Stimulated activated CD4-positive, alpha-beta T cell treated with anti-CD3 and anti-CD28 coated beads, Interleukin-12 subunit alpha, Interleukin-12 subunit beta, amount 100 ng/mL, for 4 hours (primary cell): ENCODE measurements around the gene CENPU.
"Not testable (repeated sequence)": the region's sequence is repeated elsewhere in the genome, so short reads cannot be mapped to it uniquely, and the experiment has no call there.

ENCODE experiments used
- DNase-seq: peaks from one replicate; pipeline ENCODE4 v3.0.0-alpha.2; 2020

CENPU gene, protein sequence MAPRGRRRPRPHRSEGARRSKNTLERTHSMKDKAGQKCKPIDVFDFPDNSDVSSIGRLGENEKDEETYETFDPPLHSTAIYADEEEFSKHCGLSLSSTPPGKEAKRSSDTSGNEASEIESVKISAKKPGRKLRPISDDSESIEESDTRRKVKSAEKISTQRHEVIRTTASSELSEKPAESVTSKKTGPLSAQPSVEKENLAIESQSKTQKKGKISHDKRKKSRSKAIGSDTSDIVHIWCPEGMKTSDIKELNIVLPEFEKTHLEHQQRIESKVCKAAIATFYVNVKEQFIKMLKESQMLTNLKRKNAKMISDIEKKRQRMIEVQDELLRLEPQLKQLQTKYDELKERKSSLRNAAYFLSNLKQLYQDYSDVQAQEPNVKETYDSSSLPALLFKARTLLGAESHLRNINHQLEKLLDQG

DNA sequence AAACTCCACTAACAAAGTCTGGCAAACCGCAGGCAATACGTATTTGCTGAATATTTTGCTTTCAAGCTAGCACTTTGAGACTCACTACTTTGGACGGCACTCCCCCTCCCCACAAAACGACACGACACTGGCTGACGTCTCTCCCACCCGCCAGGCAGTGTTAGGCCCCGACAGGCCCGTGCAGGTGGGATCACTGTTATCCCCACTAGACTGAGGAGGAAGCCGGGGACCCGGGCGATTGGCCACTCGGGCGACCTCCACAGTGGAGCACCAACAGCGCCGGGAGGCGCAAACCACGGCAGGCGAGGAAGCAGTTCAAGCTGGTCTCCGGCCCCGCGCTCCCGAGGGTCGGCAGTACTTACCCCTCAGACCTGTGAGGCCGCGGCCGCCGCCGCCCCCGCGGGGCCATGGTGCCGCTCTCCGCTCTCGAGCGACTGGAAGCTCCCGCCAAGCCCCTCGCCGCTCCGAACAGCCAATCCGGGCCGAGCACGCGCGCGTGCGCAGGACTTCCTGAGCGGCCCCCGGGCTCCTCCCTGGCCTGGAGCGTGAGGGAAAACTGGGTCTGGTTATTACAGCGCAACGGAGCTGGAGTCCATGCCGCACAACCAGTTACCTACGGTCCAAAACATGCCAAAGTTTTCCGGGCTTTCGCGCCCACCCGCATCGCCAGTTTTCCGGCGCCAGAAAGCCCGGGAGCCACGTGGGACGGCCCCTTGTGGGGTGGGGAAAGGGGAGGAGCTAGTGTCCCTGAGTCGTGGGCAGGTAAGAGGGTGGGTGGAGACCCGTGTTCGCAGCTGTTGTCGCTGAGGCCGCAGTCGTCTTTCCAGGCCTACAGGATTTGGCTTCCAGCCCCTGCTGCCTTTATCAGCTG is at the start of gene CENPU:
Gene CENPU, minus strand, starts transcription at position 443 of the 871 bp plus-strand sequence. Its CDS starts 34 bp downstream, at position 409.
- peak; percentile 93 for DNase-seq

DNA sequence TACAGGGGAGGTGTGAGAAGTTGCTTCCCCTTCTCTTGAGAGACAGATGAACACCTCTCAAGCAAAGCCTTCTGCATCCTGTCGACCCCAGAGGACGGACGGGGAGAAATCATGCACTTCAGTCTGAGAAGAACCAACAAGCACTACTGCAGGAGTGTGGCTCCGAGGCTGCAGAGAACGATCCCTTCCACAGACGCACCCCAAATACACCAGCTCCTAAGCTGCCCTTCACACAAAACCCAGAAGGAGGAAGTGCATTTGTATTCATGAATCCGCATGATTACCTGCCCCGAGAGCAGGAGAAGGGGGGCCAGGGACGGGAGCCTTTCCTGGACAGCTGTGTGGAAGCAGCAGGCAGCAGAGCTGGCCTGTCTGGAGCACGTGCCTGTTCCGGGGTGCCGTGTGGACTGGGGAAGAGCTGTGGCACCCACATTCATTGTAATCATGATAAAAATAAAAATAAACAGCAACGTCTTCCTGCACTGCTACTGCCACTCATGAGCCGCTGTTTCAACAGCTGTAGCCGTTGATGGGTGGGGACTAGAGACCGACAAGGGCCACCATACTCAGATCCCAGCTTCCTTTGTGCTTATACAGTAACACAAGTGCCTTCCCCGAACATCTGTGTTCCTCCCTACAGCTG is 49.0 kb upstream of the CENPU start:
- no peak for DNase-seq

DNA sequence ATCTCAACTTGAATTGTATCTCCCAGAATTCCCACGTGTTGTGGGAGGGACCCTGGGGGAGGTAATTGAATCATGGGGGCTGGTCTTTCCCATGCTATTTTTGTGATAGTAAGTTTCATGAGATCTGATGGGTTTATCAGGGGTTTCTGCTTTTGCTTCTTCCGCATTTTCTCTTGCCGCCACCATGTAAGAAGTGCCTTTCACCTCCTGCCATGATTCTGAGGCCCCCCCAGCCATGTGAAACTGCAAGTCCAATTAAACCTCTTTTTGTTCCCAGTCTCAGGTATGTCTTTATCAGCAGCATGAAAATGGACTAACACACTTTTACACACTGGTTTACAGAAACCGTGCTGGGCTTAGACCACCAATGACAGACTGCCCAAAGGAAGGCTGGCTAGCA is 45.3 kb upstream of the CENPU start:
- DNase-seq = not testable (repeated sequence)

DNA sequence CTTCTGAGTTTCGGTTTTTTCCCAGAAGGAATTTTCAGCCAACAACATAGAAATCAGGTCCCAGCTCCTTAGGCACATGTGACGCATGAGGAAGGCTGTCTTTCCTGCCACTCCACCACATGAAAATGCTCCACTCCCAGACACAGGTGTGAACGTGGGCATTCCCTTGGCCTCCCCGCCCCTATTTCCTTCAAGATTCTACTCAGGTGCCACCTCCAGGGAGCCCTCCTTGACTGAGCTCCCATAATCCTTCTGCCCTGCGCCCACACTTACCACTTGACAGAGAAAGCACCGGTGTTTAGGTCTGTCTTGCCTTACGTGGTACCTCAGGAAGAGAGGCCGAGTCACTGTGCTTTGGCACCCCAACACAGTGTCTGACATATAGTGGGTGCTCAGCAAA is 44.4 kb upstream of the CENPU start:
- no peak for DNase-seq

DNA sequence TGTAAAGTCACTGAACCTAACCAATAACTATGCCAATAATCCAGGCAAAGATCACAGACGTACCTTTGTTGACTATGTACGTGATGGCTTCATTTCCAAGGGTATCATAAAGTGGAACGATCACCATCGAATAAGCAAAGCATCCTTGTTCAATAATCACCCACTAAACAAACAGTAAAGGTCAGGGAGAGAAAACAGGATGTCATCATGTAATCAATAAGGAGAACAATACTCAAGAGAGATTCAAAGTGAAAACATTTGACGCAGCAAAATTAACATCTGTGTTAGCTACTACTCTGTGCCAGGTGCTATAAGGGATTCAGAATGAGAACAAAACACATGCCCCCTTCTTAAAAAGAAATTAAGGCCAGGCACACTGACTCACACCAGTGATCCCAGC is 42.9 kb upstream of the CENPU start:
- no peak for DNase-seq

DNA sequence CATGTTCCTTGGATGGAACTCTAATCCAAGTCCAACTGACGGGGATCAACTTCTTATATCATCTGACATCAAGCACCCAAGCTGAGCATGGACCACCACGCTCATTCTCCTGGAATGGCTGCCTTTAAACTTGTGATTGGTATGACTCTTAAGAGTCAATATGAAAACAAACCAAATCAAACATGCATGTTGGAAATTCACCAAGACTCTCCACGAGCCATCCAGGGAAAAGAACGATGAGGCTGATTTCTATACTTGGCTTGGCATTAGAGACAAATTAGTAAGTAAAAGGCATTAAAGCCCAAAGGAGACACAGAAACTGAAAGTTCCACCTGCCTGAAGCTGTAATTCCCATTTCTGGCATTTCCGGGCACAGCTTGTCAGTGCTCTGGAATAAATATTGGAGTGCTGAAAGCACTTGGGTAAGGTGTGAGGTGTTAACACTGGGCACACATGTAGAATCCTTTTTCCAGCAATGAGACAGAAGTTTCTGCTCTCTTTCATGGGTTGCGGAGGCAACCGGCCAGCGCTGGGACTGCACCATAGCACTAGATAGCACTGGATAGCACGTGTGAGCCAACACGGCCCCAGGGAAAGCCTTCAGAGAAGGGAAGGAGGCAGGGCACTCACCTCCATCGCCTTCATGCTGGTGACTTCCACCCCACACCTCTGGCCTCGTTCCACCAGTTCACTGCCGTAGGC is 42.1 kb upstream of the CENPU start:
- no peak for DNase-seq

DNA sequence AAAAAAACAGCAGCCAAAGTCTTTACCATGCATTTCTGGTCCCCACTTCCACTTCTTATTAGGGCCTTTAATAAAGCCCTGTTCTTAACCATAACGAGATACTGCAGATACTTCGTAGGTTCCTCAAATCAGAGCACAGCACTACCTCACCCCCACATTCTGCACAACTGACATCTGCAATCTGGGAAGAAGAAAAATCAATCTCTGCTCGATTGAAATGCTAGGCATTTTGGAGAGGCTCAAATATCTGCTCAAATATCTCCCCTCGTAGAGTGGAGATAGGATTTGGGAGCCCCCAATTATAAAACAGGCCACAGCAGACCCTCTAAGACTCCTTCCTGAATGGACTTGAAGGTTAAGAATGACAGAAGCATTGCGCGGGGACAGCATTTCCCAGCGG is 40.3 kb upstream of the CENPU start:
- no peak for DNase-seq

DNA sequence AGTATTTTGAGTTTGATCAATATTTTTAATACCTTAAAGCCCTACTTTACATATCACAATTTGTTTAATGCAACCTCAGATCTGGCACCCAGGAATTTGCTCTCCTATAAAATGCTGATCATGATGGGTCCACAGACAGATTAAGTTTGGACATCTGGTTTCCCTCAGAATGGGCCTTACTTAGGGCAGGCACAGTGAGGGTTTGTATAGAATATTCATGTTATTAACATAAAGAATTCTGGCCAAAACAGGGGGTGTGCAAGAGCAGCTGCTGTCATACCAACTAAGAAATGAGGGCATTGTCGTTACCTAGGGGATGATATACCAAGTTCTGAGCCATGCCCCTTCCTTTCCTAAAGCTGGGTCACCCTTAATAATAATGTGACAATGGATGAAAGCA is 37.5 kb upstream of the CENPU start:
- DNase-seq = no peak

DNA sequence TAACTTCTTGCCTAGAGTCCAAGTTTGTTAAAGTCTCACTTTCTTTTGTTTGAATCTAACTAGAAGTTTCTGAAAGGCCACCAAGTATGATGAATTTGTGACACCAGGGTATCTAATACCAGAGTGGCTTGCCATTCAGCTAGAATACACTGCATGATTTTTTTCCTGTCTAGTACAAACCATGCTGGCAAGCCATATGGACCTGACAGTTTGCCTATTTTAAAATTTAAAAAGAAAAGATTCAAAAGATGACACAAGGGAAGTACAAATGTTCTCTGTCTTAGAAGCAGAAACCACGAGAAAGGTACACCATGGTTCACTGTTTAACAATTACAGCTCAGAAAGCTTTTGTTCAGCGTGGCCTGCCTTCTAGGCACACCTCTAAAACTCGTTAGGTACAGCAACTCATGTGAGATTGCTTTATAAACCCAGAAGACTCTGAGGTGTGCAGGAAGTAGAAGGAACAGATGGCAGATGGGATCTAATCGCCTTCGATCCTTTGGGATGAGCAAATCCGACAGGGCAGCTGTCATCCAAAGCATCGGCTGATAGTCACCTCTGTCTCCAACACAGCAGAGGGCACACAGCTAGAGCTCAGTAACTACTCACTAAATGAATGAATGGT is 35.4 kb upstream of the CENPU start:
- no peak for DNase-seq

DNA sequence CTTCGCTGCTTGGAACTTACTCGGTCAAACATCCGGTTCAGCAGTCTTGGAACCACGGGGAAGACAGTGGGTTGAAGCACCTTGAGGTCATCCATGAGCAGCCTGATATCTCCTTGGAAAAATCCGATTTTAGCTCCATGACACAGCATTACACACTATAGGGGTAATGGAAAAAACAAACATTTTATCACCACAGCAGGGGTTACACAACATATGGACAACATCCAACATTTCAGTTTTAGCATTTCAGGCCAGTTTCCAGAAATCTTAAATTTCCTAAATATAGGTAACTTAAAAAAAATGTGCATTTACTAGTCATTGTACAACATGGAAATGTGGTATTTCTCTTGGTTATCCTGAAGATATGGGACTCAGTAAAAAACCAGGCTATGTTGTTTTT is 34.4 kb upstream of the CENPU start:
- no peak for DNase-seq

DNA sequence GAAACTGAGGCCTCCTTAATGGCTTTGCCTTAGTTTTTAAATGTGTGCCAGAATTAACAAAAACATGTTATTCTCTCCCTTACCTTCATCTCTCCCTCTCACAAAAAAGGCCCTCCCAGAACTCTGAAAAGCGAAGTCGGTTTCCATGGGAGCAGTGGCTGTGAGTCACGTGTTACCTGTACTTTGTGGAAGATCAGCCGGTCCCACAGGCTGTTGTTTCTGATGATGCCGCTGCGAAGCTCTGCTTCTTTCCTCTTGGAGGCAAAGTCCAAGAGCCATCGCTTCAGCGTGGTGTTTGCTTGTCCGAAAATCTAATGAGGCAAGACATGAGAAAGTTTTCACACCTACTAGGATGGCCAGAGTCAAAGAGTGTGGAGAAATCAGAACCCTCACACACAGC is 32.5 kb upstream of the CENPU start:
- no peak for DNase-seq

DNA sequence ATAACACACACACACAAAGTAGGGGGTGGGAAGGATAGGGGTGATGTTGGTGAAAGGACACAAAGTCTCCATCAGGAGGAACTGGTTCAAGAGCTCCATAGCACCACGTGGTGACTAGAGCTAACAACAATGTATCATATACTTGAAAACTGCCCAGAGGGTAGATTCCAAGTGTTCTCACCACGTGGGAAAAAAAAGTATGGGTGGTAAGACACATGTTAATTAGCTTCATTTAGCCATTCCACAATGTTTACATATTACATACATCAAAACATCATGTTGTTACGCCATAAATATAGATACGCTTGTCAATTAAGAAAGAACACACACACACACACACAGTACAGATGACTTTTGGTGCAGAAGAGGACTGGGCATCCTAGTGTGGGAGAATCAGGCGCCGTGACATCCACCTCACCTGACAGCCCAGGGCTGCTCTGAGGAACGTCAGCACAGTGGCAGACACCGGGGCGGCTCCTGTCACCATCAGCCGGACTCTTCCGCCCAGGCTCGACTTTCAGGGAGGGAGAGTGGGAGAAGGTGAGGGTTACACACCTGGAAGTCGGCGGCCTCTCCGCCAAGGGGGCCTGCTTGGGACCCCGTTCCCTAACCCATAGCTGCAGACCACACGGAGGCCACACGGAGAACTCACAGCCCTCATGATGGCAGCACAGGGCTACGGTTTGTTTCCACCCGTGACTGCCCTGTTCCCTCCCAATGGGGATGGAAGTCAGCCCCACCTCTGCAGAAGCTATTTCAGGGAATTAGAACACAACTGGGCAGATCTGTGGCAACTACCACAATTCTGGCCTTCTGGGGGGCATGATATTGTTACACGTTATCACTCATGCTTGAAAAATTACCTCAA is 31.8 kb upstream of the CENPU start:
- no peak for DNase-seq

DNA sequence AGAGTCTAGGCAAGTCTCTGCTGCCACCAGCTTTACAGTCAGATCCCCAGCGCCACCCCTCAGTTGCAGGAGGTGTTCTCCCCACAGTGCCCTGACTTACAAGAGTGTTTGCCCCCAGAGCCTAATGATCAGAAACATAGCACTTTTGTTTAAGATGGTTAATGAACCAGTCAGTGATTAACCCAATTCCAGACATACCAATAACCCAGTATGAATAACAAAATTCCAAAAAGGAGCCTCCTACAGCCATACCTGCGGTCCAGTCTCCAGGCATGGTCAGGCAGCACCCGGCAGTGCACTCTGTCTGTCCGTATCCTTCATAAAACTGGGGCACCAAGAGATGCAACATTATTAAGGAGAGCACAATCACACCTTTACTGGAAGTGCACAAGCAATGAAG is 30.7 kb upstream of the CENPU start:
- no peak for DNase-seq

DNA sequence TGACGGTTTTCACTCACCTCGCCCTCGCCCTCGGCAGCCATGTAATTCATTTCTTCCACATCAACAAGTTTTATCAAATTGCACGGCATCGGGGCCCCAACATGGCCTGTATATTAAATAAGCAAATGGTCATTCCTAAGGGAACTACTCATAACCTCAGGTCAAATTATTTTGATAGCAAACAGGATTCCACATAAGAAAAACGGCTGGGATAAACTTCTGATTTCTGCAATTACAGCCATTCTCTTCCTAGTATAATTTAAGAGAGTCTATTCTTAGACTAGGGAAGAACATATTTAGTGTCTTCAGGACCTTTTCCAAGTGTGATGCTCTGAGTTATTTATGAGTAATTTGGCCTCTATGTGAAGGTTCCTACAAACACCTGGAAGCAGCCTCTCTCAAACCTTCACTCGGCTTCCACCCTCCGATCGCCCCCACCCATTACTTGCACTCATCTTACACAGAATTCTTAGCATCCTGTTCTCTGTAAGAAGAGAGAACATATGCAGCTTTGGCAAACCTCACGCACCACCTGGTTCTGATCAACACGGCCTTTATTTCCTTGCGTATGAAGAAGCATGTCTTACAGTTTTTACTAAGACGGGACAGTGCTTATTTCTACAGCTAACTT is 29.4 kb upstream of the CENPU start:
- no peak for DNase-seq

DNA sequence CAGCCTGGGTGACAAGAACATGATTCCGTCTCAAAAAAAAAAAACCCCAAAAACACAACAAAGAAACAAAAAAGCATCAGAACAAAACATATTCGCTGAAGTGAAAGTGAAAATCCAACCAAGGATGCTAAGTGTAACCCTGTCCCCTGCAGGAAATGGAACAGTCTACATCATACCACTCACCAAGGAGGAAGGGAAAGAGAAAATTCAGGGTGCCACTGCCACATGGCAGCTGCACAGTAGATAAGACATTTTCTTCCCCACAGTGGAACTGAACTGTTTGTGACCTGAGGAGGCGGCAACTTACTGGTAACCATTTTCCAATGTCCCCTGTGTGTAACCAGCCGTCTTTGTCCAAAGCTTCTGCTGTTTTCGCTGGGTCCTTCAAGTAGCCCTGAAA is 28.2 kb upstream of the CENPU start:
- DNase-seq = peak; percentile 9

DNA sequence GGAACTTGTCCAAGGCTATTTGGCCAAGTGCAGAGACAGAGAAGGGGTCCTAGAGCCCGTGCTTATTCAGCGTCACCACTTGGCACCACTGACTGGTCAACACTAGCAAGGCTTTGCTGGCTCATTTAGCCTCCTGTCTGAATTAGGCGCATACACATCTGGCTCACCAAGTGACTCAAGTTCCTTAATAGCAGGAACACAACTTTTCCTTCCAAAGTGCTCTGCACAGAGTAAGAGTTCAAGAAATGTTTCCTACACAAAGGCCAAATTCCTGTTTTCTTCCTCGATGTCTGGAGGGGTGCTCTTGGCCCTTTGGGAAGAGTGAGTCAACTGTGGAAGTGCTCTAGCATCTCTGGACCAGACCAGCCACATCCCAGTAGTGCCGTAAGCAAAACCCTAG is 26.8 kb upstream of the CENPU start:
- DNase-seq = no peak

DNA sequence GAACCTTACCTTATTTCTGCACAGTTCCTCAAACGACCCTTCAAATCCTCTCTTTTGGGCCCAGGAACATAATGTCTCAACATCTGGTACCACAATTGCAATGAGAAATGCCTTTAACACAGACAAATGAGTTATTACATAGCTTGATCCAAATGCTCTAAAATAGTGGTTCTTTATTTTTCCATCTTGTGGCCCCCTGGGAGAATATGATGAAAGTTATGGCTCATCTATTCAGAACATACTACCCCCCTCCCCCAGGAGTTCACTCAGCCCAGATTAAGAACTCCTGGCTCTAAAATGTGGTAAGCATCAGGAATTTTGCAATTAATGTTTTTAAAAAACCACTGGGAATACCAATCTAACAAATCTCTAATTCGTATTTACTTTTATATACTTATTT is 23.9 kb upstream of the CENPU start:
- DNase-seq = no peak

DNA sequence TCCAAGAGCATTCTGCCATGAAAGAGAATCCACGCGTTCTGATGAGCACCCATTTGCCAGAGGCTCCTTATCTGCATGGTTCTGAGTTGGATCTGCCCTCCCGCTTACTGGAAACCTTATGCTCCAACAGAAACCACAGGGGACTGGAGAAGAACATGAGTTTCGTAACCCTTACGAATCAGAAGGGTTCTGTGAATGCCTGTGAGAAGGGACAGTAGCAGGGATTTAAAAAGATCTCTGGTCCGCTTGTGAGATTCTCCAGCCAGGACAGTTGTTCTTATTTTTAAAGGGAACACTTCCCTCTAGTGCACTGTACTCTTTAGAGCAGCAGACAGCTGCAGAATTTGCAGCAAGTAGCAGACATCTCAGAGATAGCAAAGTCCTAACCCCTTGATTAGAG is 22.5 kb upstream of the CENPU start:
- no peak for DNase-seq

DNA sequence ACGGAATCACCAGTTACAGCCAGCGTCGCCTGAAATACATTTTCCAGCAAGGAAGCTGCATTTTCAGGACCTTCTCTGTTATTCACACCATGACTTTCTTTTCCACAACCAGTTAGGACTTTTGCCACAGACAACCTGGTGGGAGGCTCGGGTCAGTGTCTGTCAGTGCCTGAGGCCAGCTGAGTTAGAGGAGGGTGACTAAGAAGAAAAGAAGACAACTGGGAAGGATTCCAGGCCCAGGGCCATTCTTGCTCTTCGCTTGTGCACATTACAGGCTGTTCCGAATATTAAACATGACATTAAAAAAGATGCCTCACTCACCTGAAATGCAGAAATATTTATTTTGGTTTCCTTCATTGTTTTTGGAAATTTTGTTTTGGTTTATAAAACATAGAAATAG is 21.4 kb upstream of the CENPU start:
- DNase-seq = no peak

DNA sequence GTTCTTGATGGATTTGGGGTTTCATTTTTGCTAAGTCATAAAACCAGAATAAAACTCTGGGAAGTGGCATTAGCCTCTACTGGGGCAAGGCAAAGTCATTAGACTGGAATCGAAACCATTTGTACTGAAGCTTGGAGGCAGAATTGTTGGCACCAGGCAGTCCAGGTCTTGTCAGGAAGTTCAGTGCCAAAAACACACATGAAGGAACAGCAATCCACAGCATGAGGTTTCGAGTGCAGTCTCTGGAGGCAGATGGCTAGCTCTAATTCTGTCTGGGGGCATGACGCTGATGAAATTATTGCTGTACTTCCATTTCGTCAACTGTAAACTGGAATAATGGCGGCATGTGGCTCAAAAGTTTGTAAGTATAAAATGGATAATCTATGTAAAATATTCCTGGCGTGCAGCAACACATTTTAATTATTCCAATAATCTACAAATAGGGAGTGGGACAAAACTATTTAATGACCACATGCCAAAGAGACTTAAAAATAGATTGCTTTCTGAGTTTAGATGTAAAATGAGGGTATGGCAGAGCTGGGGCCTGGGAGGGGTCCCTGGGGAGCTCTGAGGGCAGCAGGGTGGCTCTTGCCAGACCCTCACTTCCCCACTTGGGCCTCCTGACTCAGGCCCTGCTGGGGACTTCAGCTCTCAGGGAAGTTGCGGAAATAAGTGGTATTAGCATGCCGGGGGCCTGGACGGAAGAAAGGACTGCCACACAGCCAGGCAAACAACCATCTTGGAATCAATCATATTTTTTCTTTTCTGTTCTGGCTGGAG is 18.8 kb upstream of the CENPU start:
- no peak for DNase-seq
